ENCODE results near the gene UPF2.

Gene UPF2

GRCh38 chr10:11886138-11886474, 156.5 kb downstream of the UPF2 start:
- TF ChIP-seq POLR2AphosphoS5 (IDR thresholded peaks at IDR 0.05; ENCODE audit: low read depth, low read length) (no peak), SIN3A (IDR thresholded peaks at IDR 0.05; ENCODE audit: borderline replicate concordance, insufficient read depth, low read length) (no peak), FOXP2 (optimal IDR thresholded peaks at IDR 0.05; ENCODE audit: borderline replicate concordance, extremely low read depth, extremely low read length, insufficient read depth) (no peak), TAF1 (IDR thresholded peaks at IDR 0.05; ENCODE audit: borderline replicate concordance, insufficient read depth, low read length) (no peak), REST (IDR thresholded peaks at IDR 0.05; ENCODE audit: insufficient read depth in 1 of 2, low read depth in 2 of 2, low read length in 2 of 2) (no peak)

- no peak for TF ChIP-seq POLR2AphosphoS5 (IDR thresholded peaks at IDR 0.05; ENCODE audit: low read depth, low read length)
- no peak for TF ChIP-seq TAF1 (IDR thresholded peaks at IDR 0.05; ENCODE audit: borderline replicate concordance, insufficient read depth, low read length)
- TF ChIP-seq REST (IDR thresholded peaks at IDR 0.05; ENCODE audit: insufficient read depth in 1 of 2, low read depth in 2 of 2, low read length in 2 of 2): no peak
- TF ChIP-seq FOXP2 (optimal IDR thresholded peaks at IDR 0.05; ENCODE audit: borderline replicate concordance, extremely low read depth, extremely low read length, insufficient read depth): no peak
- TF ChIP-seq SIN3A (IDR thresholded peaks at IDR 0.05; ENCODE audit: borderline replicate concordance, insufficient read depth, low read length): no peak
These were observed 157.0 kb downstream of the UPF2 start for GRCh38 chr10:11885437-11886137.

- TF ChIP-seq POLR2AphosphoS5 (IDR thresholded peaks at IDR 0.05; ENCODE audit: low read depth, low read length): no peak
- no peak for TF ChIP-seq FOXP2 (optimal IDR thresholded peaks at IDR 0.05; ENCODE audit: borderline replicate concordance, extremely low read depth, extremely low read length, insufficient read depth)
- no peak for TF ChIP-seq TAF1 (IDR thresholded peaks at IDR 0.05; ENCODE audit: borderline replicate concordance, insufficient read depth, low read length)
- TF ChIP-seq SIN3A (IDR thresholded peaks at IDR 0.05; ENCODE audit: borderline replicate concordance, insufficient read depth, low read length): no peak
- TF ChIP-seq REST (IDR thresholded peaks at IDR 0.05; ENCODE audit: insufficient read depth in 1 of 2, low read depth in 2 of 2, low read length in 2 of 2): no peak
These were observed 157.7 kb downstream of the UPF2 start for GRCh38 chr10:11884706-11885423.

- TF ChIP-seq SIN3A (IDR thresholded peaks at IDR 0.05; ENCODE audit: borderline replicate concordance, insufficient read depth, low read length) (no peak), FOXP2 (optimal IDR thresholded peaks at IDR 0.05; ENCODE audit: borderline replicate concordance, extremely low read depth, extremely low read length, insufficient read depth) (no peak), TAF1 (IDR thresholded peaks at IDR 0.05; ENCODE audit: borderline replicate concordance, insufficient read depth, low read length) (no peak), POLR2AphosphoS5 (IDR thresholded peaks at IDR 0.05; ENCODE audit: low read depth, low read length) (no peak), REST (IDR thresholded peaks at IDR 0.05; ENCODE audit: insufficient read depth in 1 of 2, low read depth in 2 of 2, low read length in 2 of 2) (no peak)
These were observed 159.8 kb downstream of the UPF2 start for GRCh38 chr10:11882646-11883375.
